HepG2 (cell line): ENCODE results near the gene C4orf17. TPM values are rescaled to one million over a fixed set of nuclear protein-coding genes. Genes with fewer than 3 reads are reported as not detected.
A peak's percentile ranks its signal among the peaks of the same experiment; 100 is the strongest.

Experiments
- FUBP1 ChIP-seq: sonication (generic); formaldehyde crosslinking; IDR thresholded peaks from 2 replicates; pipeline ENCODE4 v1.5.1; 2020; ENCODE audit warnings: missing genetic modification reagents, mild to moderate bottlenecking, borderline replicate concordance
- GTF2F1 ChIP-seq: fragments of 150-350 bp; IDR thresholded peaks from 2 replicates; pipeline ENCODE4 v1.6.1; 2014; ENCODE audit warnings: low read length
- KLF13 ChIP-seq: sonication (generic); formaldehyde crosslinking; IDR thresholded peaks from 2 replicates; pipeline ENCODE4 v1.4.0; 2020; ENCODE audit warnings: mild to moderate bottlenecking, missing genetic modification reagents
- RBM39 ChIP-seq: fragments of 200-400 bp; formaldehyde crosslinking; IDR thresholded peaks from one replicate; pipeline ENCODE4 v1.6.1; 2018; ENCODE audit warnings: antibody characterized with exemption, mild to moderate bottlenecking, low read depth, low read length; ENCODE audit not compliant: poor library complexity, severe bottlenecking
- RNF2 ChIP-seq: fragments of 450-650 bp; conservative IDR thresholded peaks from 2 replicates; pipeline ENCODE4 v1.6.1; 2016; ENCODE audit warnings: low read depth
- SYNCRIP ChIP-seq: fragments of 200-400 bp; formaldehyde crosslinking; IDR thresholded peaks from 2 replicates; pipeline ENCODE4 v1.6.1; 2018; ENCODE audit warnings: mild to moderate bottlenecking, low read depth, low read length; ENCODE audit not compliant: insufficient read depth
- THYN1 ChIP-seq: sonication (generic); formaldehyde crosslinking; IDR thresholded peaks from 2 replicates; pipeline ENCODE4 v1.8.1; 2023; ENCODE audit warnings: low read depth, mild to moderate bottlenecking, moderate library complexity, missing genetic modification reagents, borderline replicate concordance
- TP53 ChIP-seq: sonication (generic); formaldehyde crosslinking; conservative IDR thresholded peaks from 2 replicates; pipeline ENCODE4 v1.4.0; 2020; ENCODE audit warnings: missing genetic modification reagents
- ZNF333 ChIP-seq: sonication (generic); formaldehyde crosslinking; IDR thresholded peaks from 2 replicates; pipeline ENCODE4 v1.4.0; 2020; ENCODE audit warnings: mild to moderate bottlenecking, missing genetic modification reagents, borderline replicate concordance
- ZNF644 ChIP-seq: IDR thresholded peaks from 2 replicates; pipeline ENCODE4 v1.6.1; 2016; ENCODE audit warnings: low read depth
- polyA plus RNA-seq, 8 experiments: library from polyadenylated mRNA; depleted of rRNA in 3 of 8; stranded (reverse) in 7 of 8; unstranded in 1 of 8; fragments of >200 nt; fragmentation: Illumina TruSeq in 4 of 8; extraction: Trizol in 4 of 8; gene quantifications; 2 replicates each; pipeline versions ENCODE4 v1.2.1 to v1.2.3, GENCODE V29; 2011 to 2016; ENCODE audit warnings: low read depth in 4 of 8, missing spikeins in 1 of 8, mixed read lengths in 1 of 8; ENCODE audit not compliant: insufficient read depth in 1 of 8
- total RNA-seq, 5 experiments: library from RNA; depleted of rRNA; stranded (reverse); fragments of >200 nt; fragmentation: Illumina TruSeq; extraction: Trizol; gene quantifications; 2 replicates each; pipeline ENCODE4 v1.2.3, GENCODE V29; 2016; ENCODE audit warnings: low read depth in 1 of 5
- TF ChIP-seq, protein P1 (sequence below): sonication (generic); formaldehyde crosslinking; IDR thresholded peaks from 2 replicates; pipeline ENCODE4 v1.8.0; 2022; ENCODE audit warnings: missing genetic modification reagents, mild to moderate bottlenecking, borderline replicate concordance
- TF ChIP-seq, protein P2 (sequence below): sonication (generic); formaldehyde crosslinking; IDR thresholded peaks from 2 replicates; pipeline ENCODE4 v1.4.0; 2020; ENCODE audit warnings: missing genetic modification reagents
- TF ChIP-seq, protein P3 (sequence below): sonication (generic); formaldehyde crosslinking; IDR thresholded peaks from 2 replicates; pipeline ENCODE4 v1.5.0; 2020; ENCODE audit warnings: mild to moderate bottlenecking, missing genetic modification reagents, borderline replicate concordance

The C4orf17 gene
- total and polyA plus RNA-seq, 2 of the 13 experiments (the other 11 are each of a cell fraction or from before 2014, with no cell fraction given): not detected

DNA sequence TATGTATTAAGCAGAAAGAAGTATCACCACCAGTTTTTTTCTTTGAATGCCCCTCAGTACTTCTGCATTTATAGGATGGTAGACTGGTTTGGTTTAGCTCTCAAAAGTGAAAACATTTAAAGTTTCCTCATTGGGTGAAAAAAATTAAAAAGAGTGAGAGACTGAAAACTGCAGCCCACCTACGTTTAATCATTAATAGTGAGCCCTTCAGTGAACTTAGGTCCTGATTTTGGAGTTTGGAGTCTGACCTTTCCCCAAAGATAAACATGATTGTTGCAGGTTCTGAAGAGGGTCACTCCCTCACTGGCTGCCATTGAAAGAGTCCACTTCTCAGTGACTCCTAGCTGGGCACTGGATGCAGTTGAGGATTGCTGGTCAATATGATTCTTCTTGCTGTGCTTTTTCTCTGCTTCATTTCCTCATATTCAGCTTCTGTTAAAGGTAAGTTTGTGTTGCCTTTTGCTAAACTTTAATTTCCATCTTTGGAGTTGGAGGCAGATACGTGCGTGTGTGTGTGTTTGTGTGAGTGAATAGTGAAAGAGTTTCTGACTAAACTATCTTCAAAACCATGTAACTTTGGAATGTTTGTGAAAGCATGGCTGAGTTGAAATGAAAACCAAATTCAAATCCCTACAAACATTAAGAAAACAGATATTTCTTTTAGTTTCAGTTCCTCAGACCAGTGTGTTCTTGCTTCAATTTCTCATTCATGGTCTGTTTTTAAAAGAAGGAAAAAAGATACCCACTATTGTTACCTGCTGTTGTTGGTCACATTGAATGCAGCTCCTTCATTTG lies 63.9 kb downstream of the C4orf17 start, which contains the start of gene MTTP (continued):
- TF ChIP-seq ZNF333 (CRISPR knock-in tag): no peak
- no peak for TF ChIP-seq TP53 (CRISPR knock-in tag)
- TF ChIP-seq FUBP1 (CRISPR knock-in tag): no peak
- no peak for TF ChIP-seq THYN1 (CRISPR knock-in tag)
- TF ChIP-seq RNF2: no peak
- TF ChIP-seq KLF13 (CRISPR knock-in tag): no peak
- TF ChIP-seq SYNCRIP: no peak
- TF ChIP-seq, protein P1, sequence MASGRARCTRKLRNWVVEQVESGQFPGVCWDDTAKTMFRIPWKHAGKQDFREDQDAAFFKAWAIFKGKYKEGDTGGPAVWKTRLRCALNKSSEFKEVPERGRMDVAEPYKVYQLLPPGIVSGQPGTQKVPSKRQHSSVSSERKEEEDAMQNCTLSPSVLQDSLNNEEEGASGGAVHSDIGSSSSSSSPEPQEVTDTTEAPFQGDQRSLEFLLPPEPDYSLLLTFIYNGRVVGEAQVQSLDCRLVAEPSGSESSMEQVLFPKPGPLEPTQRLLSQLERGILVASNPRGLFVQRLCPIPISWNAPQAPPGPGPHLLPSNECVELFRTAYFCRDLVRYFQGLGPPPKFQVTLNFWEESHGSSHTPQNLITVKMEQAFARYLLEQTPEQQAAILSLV (CRISPR knock-in tag): no peak
- TF ChIP-seq, protein P2, sequence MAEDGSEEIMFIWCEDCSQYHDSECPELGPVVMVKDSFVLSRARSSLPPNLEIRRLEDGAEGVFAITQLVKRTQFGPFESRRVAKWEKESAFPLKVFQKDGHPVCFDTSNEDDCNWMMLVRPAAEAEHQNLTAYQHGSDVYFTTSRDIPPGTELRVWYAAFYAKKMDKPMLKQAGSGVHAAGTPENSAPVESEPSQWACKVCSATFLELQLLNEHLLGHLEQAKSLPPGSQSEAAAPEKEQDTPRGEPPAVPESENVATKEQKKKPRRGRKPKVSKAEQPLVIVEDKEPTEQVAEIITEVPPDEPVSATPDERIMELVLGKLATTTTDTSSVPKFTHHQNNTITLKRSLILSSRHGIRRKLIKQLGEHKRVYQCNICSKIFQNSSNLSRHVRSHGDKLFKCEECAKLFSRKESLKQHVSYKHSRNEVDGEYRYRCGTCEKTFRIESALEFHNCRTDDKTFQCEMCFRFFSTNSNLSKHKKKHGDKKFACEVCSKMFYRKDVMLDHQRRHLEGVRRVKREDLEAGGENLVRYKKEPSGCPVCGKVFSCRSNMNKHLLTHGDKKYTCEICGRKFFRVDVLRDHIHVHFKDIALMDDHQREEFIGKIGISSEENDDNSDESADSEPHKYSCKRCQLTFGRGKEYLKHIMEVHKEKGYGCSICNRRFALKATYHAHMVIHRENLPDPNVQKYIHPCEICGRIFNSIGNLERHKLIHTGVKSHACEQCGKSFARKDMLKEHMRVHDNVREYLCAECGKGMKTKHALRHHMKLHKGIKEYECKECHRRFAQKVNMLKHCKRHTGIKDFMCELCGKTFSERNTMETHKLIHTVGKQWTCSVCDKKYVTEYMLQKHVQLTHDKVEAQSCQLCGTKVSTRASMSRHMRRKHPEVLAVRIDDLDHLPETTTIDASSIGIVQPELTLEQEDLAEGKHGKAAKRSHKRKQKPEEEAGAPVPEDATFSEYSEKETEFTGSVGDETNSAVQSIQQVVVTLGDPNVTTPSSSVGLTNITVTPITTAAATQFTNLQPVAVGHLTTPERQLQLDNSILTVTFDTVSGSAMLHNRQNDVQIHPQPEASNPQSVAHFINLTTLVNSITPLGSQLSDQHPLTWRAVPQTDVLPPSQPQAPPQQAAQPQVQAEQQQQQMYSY (CRISPR knock-in tag): 0 out of 2 replicates have a peak, but pooled peaks have one; percentile 20
- no peak for TF ChIP-seq RBM39
- TF ChIP-seq GTF2F1: no peak
- TF ChIP-seq ZNF644 (CRISPR knock-in tag): peak; percentile 97
- TF ChIP-seq, protein P3, sequence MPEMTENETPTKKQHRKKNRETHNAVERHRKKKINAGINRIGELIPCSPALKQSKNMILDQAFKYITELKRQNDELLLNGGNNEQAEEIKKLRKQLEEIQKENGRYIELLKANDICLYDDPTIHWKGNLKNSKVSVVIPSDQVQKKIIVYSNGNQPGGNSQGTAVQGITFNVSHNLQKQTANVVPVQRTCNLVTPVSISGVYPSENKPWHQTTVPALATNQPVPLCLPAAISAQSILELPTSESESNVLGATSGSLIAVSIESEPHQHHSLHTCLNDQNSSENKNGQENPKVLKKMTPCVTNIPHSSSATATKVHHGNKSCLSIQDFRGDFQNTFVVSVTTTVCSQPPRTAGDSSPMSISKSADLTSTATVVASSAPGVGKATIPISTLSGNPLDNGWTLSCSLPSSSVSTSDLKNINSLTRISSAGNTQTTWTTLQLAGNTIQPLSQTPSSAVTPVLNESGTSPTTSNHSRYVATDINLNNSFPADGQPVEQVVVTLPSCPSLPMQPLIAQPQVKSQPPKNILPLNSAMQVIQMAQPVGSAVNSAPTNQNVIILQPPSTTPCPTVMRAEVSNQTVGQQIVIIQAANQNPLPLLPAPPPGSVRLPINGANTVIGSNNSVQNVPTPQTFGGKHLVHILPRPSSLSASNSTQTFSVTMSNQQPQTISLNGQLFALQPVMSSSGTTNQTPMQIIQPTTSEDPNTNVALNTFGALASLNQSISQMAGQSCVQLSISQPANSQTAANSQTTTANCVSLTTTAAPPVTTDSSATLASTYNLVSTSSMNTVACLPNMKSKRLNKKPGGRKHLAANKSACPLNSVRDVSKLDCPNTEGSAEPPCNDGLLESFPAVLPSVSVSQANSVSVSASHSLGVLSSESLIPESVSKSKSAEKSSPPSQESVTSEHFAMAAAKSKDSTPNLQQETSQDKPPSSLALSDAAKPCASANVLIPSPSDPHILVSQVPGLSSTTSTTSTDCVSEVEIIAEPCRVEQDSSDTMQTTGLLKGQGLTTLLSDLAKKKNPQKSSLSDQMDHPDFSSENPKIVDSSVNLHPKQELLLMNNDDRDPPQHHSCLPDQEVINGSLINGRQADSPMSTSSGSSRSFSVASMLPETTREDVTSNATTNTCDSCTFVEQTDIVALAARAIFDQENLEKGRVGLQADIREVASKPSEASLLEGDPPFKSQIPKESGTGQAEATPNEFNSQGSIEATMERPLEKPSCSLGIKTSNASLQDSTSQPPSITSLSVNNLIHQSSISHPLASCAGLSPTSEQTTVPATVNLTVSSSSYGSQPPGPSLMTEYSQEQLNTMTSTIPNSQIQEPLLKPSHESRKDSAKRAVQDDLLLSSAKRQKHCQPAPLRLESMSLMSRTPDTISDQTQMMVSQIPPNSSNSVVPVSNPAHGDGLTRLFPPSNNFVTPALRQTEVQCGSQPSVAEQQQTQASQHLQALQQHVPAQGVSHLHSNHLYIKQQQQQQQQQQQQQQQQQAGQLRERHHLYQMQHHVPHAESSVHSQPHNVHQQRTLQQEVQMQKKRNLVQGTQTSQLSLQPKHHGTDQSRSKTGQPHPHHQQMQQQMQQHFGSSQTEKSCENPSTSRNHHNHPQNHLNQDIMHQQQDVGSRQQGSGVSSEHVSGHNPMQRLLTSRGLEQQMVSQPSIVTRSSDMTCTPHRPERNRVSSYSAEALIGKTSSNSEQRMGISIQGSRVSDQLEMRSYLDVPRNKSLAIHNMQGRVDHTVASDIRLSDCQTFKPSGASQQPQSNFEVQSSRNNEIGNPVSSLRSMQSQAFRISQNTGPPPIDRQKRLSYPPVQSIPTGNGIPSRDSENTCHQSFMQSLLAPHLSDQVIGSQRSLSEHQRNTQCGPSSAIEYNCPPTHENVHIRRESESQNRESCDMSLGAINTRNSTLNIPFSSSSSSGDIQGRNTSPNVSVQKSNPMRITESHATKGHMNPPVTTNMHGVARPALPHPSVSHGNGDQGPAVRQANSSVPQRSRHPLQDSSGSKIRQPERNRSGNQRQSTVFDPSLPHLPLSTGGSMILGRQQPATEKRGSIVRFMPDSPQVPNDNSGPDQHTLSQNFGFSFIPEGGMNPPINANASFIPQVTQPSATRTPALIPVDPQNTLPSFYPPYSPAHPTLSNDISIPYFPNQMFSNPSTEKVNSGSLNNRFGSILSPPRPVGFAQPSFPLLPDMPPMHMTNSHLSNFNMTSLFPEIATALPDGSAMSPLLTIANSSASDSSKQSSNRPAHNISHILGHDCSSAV: no peak
